IMR-90 (cell line): Measurements from ENCODE around the gene ZNF587. TPM values are rescaled to one million over a fixed set of nuclear protein-coding genes. Genes with fewer than 3 reads are reported as not detected.

ENCODE experiments used
- ATAC-seq: fragments of 200-7000 bp; cut with Tn5 transposase; 2 replicates; pipeline ENCODE4 v1.9.1; 2020; ENCODE audit warnings: low read depth, mild to moderate bottlenecking, moderate library complexity
- BruUV-seq: library from RNA; stranded (reverse); fragments of 400-500 nt; replicated peaks from 2 replicates; lab custom pipeline; 2021; lab: Mats Ljungman, UMichigan
- CTCF ChIA-PET: fragments of 300-600 bp; formaldehyde crosslinking; extraction: SDS; loops from one replicate; lab custom pipeline; 2021; ENCODE audit warnings: antibody characterized with exemption; lab: Yijun Ruan, JAX
- POLR2A ChIA-PET: fragments of 300-600 bp; sonication (Branson Sonifier 250); formaldehyde crosslinking; loops from one replicate; lab custom pipeline; 2022; ENCODE audit warnings: antibody characterized with exemption; ENCODE audit not compliant: unreplicated experiment; lab: Charles Lee
- DNase-seq: peaks from one replicate; pipeline ENCODE4 v3.0.0; 2013
- H2AFZ ChIP-seq: replicated peaks from 2 replicates; pipeline ENCODE3; 2013; ENCODE audit warnings: low read length, mild to moderate bottlenecking; ENCODE audit not compliant: poor library complexity
- H2AK5ac ChIP-seq: 2 replicates; pipeline ENCODE4 v1.6.1; 2013; ENCODE audit warnings: low read depth, low read length, inconsistent platforms
- H2AK9ac ChIP-seq: replicated peaks from 2 replicates; pipeline ENCODE3; 2013; ENCODE audit warnings: mild to moderate bottlenecking, low read depth, low read length, moderate library complexity; ENCODE audit not compliant: poor library complexity
- H2BK120ac ChIP-seq: 2 replicates; pipeline ENCODE4 v1.6.1; 2013; ENCODE audit warnings: low read depth, low read length, inconsistent platforms
- H2BK15ac ChIP-seq: 3 replicates; pipeline ENCODE4 v1.6.1; 2013; ENCODE audit warnings: low read depth, low read length, inconsistent platforms
- H2BK20ac ChIP-seq: 2 replicates; pipeline ENCODE4 v1.6.1; 2013; ENCODE audit warnings: low read depth, mild to moderate bottlenecking, inconsistent platforms, low read length, moderate library complexity
- H2BK5ac ChIP-seq: 2 replicates; pipeline ENCODE4 v1.6.1; 2013; ENCODE audit warnings: mild to moderate bottlenecking, low read depth, low read length, inconsistent platforms; ENCODE audit not compliant: poor library complexity, severe bottlenecking
- H3K14ac ChIP-seq: replicated peaks from 2 replicates; pipeline ENCODE4 v1.6.1; 2013; ENCODE audit warnings: low read depth, low read length, inconsistent platforms
- H3K18ac ChIP-seq: 2 replicates; pipeline ENCODE4 v1.6.1; 2013; ENCODE audit warnings: low read depth, low read length, control low read depth
- H3K23ac ChIP-seq: 2 replicates; pipeline ENCODE4 v1.6.1; 2013; ENCODE audit warnings: low read depth, low read length, inconsistent platforms
- H3K27ac ChIP-seq: 2 replicates; pipeline ENCODE4 v1.5.1; 2013; ENCODE audit warnings: mild to moderate bottlenecking, control low read depth, low read length; ENCODE audit not compliant: insufficient read depth
- H3K27me3 ChIP-seq: 2 replicates; pipeline ENCODE4 v1.6.1; 2013; ENCODE audit warnings: low read length; ENCODE audit not compliant: control insufficient read depth, insufficient read depth
- H3K36me3 ChIP-seq: 2 replicates; pipeline ENCODE4 v1.6.1; 2013; ENCODE audit warnings: low read length, mixed read lengths; ENCODE audit not compliant: control insufficient read depth, insufficient read depth
- H3K4ac ChIP-seq: 2 replicates; pipeline ENCODE4 v1.6.1; 2013; ENCODE audit warnings: low read depth, low read length, inconsistent platforms
- H3K4me1 ChIP-seq: 2 replicates; pipeline ENCODE4 v1.6.1; 2013; ENCODE audit warnings: low read length, mixed read lengths; ENCODE audit not compliant: control insufficient read depth, insufficient read depth
- H3K4me2 ChIP-seq: 2 replicates; pipeline ENCODE4 v1.6.1; 2013; ENCODE audit warnings: low read depth, mild to moderate bottlenecking, control low read depth, low read length, moderate library complexity
- H3K4me3 ChIP-seq: 2 replicates; pipeline ENCODE4 v1.5.1; 2013; ENCODE audit warnings: low read depth, mild to moderate bottlenecking, control low read depth, low read length, moderate library complexity; ENCODE audit not compliant: insufficient read depth
- H3K56ac ChIP-seq: 2 replicates; pipeline ENCODE4 v1.6.1; 2013; ENCODE audit warnings: low read length, inconsistent platforms; ENCODE audit not compliant: insufficient read depth; ENCODE audit errors: extremely low read depth
- H3K79me1 ChIP-seq, 2 experiments: 2 replicates each; pipeline ENCODE4 v1.6.1; 2013; ENCODE audit warnings: low read length in 2 of 2, inconsistent platforms in 1 of 2, low read depth in 1 of 2
- H3K9ac ChIP-seq: 2 replicates; pipeline ENCODE4 v1.6.1; 2013; ENCODE audit warnings: low read depth, low read length, control low read depth
- H3K9me1 ChIP-seq: 2 replicates; pipeline ENCODE4 v1.6.1; 2013; ENCODE audit warnings: low read length, inconsistent platforms; ENCODE audit not compliant: insufficient read depth
- H3K9me3 ChIP-seq: 2 replicates; pipeline ENCODE4 v1.6.1; 2013; ENCODE audit warnings: low read length; ENCODE audit not compliant: control insufficient read depth, insufficient read depth
- H4K20me1 ChIP-seq: 2 replicates; pipeline ENCODE4 v1.6.1; 2013; ENCODE audit warnings: low read length, inconsistent platforms; ENCODE audit not compliant: insufficient read depth
- H4K5ac ChIP-seq: 2 replicates; pipeline ENCODE4 v1.6.1; 2013; ENCODE audit warnings: mild to moderate bottlenecking, low read depth, low read length, control low read depth
- H4K8ac ChIP-seq, 2 experiments: 2 replicates each; pipeline ENCODE4 v1.6.1; 2013; ENCODE audit warnings: low read depth in 2 of 2, low read length in 2 of 2, control low read depth in 1 of 2, inconsistent platforms in 1 of 2
- H4K91ac ChIP-seq: 2 replicates; pipeline ENCODE4 v1.6.1; 2013; ENCODE audit warnings: low read depth, low read length, inconsistent platforms; ENCODE audit not compliant: insufficient read depth
- BHLHE40 ChIP-seq: fragments of 150-350 bp; IDR thresholded peaks from 2 replicates; pipeline ENCODE4 v1.6.1; 2016; ENCODE audit warnings: mild to moderate bottlenecking, low read depth, low read length
- CEBPB ChIP-seq: IDR thresholded peaks from 2 replicates; pipeline ENCODE4 v1.6.1; 2012; ENCODE audit warnings: low read depth, low read length, improper control_type of control experiment
- CHD1 ChIP-seq: IDR thresholded peaks from 2 replicates; pipeline ENCODE4 v1.6.1; 2012; ENCODE audit warnings: low read depth, low read length, improper control_type of control experiment
- ELK1 ChIP-seq: fragments of 150-350 bp; IDR thresholded peaks from 2 replicates; pipeline ENCODE4 v1.6.1; 2016; ENCODE audit warnings: low read depth, mild to moderate bottlenecking, low read length, moderate library complexity, borderline replicate concordance
- FOS ChIP-seq: fragments of 150-350 bp; IDR thresholded peaks from 2 replicates; pipeline ENCODE4 v1.6.1; 2016; ENCODE audit warnings: low read depth, low read length
- MAFK ChIP-seq: IDR thresholded peaks from 2 replicates; pipeline ENCODE4 v1.6.1; 2012; ENCODE audit warnings: low read depth, low read length, improper control_type of control experiment
- MAZ ChIP-seq: IDR thresholded peaks from 2 replicates; pipeline ENCODE4 v1.6.1; 2012; ENCODE audit warnings: low read depth, mild to moderate bottlenecking, low read length, improper control_type of control experiment, moderate library complexity, borderline replicate concordance
- MXI1 ChIP-seq: IDR thresholded peaks from 2 replicates; pipeline ENCODE4 v1.6.1; 2012; ENCODE audit warnings: low read depth, mild to moderate bottlenecking, low read length, moderate library complexity, borderline replicate concordance
- NFE2L2 ChIP-seq: fragments of 150-350 bp; IDR thresholded peaks from 2 replicates; pipeline ENCODE4 v1.6.1; 2016; ENCODE audit warnings: low read depth, mild to moderate bottlenecking, low read length
- POLR2A ChIP-seq: IDR thresholded peaks from 2 replicates; pipeline ENCODE4 v1.6.1; 2012; ENCODE audit warnings: mild to moderate bottlenecking, low read depth, low read length
- RAD21 ChIP-seq: IDR thresholded peaks from 2 replicates; pipeline ENCODE4 v1.6.1; 2012; ENCODE audit warnings: low read length, improper control_type of control experiment
- RCOR1 ChIP-seq: IDR thresholded peaks from 2 replicates; pipeline ENCODE4 v1.6.1; 2012; ENCODE audit warnings: mild to moderate bottlenecking, low read length, improper control_type of control experiment; ENCODE audit not compliant: insufficient replicate concordance
- RFX5 ChIP-seq: IDR thresholded peaks from 2 replicates; pipeline ENCODE4 v1.8.0; 2012; ENCODE audit warnings: low read depth, mild to moderate bottlenecking, low read length, moderate library complexity
- SMC3 ChIP-seq: fragments of 150-350 bp; IDR thresholded peaks from 2 replicates; pipeline ENCODE4 v1.6.1; 2016; ENCODE audit warnings: low read depth, mild to moderate bottlenecking, antibody characterized with exemption, low read length, moderate library complexity
- WGBS, 2 experiments: methylation state at CpG; one replicate each; pipeline versions ENCODE4 v1.1.5 to v1.1.7; 2013; ENCODE audit warnings: missing lambda C conversion rate in 2 of 2; ENCODE audit not compliant: insufficient read length in 1 of 2; ENCODE audit errors: extremely low coverage in 2 of 2; 5-methylcytosine and 5-hydroxymethylcytosine counted together
- dilution Hi-C: fragments of 300-500 bp; cut with HindIII; formaldehyde crosslinking; loops from one replicate; pipeline ENCODE4 v1.14.3; 2018; ENCODE audit warnings: low sequenced_read_pairs; ENCODE audit not compliant: unreplicated experiment
- in situ Hi-C: fragments of 300-500 bp; cut with MboI; formaldehyde crosslinking; loops from 3 replicates; pipeline ENCODE4 v1.14.3; 2019; ENCODE audit warnings: low sequenced_read_pairs, inconsistent platforms, mixed read lengths
- intact Hi-C: fragments of 100-400 bp; cut with micrococcal nuclease; formaldehyde crosslinking; loops from 2 replicates; pipeline ENCODE4 v1.10.0; 2022
- polyA plus RNA-seq, 3 experiments: library from polyadenylated mRNA; depleted of rRNA; stranded (reverse); fragments of >200 nt; gene quantifications; 2 replicates each; pipeline ENCODE4 v1.2.3, GENCODE V29; 2012; ENCODE audit warnings: low replicate concordance in 1 of 3
- total RNA-seq: library from RNA; depleted of rRNA; stranded (reverse); fragments of >200 nt; gene quantifications from 2 replicates; pipeline ENCODE4 v1.2.3, GENCODE V29; 2012
- TF ChIP-seq, protein P1 (sequence below): conservative IDR thresholded peaks from 2 replicates; pipeline ENCODE4 v1.5.1; 2012; ENCODE audit warnings: mild to moderate bottlenecking, low read depth, low read length, improper control_type of control experiment
- TF ChIP-seq, protein P2 (sequence below): fragments of 150-350 bp; IDR thresholded peaks from 2 replicates; pipeline ENCODE4 v1.6.1; 2017; ENCODE audit warnings: mild to moderate bottlenecking, antibody characterized with exemption, low read length, low read depth

ZNF587 gene
- total and polyA plus RNA-seq, 2 of the 4 experiments (the other 2 are of a cell fraction), result 14.0 to 43.7 TPM

- intact Hi-C loops (no loop called here), dilution Hi-C loops (no loop called here), in situ Hi-C loops (no loop called here)
- no TSS peak for BruUV-seq
- Histone ChIP-seq H4K20me1 (no peaks in the 10 kb centered on the region; the same call in 1 of the 2 replicates), H3K14ac (no peak overlapping the region), H3K4ac (no peak overlapping the region), H4K91ac (no peak overlapping the region), H3K9me1 (peaks cover 4% of the 10 kb centered on the region), H3K27ac (no peak overlapping the region), H2BK20ac (no peak overlapping the region), H2BK15ac (no peak overlapping the region), H3K23ac (no peak overlapping the region), H3K56ac (no peak overlapping the region), H3K4me2 (no peak overlapping the region), H4K8ac (no peak overlapping the region), H3K9me3 (no peaks in the 10 kb centered on the region), H2BK5ac (no peak overlapping the region), H2BK120ac (no peak overlapping the region), H3K27me3 (no peaks in the 10 kb centered on the region), H3K4me3 (no peak overlapping the region), H3K4me1 (peaks cover 5% of the 10 kb centered on the region), H3K79me1 (peaks cover 12 to 65% of the 10 kb centered on the region in 2 experiments; a peak in 3 of 4 replicates), H3K18ac (no peak overlapping the region), H2AFZ (no peak overlapping the region), H4K5ac (no peak overlapping the region), H2AK9ac (no peak overlapping the region), H3K36me3 (peaks cover 6% of the 10 kb centered on the region; the same call in 1 of the 2 replicates), H3K9ac (no peak overlapping the region), H2AK5ac (no peak overlapping the region)
- WGBS, 2 experiments, result no CpG with 5 or more reads among the region's 7 CpGs
- DNase-seq (no peak), ATAC-seq (no peak)
- ChIA-PET POLR2A (no interaction called here), CTCF (no interaction called here)
- TF ChIP-seq, protein P1, sequence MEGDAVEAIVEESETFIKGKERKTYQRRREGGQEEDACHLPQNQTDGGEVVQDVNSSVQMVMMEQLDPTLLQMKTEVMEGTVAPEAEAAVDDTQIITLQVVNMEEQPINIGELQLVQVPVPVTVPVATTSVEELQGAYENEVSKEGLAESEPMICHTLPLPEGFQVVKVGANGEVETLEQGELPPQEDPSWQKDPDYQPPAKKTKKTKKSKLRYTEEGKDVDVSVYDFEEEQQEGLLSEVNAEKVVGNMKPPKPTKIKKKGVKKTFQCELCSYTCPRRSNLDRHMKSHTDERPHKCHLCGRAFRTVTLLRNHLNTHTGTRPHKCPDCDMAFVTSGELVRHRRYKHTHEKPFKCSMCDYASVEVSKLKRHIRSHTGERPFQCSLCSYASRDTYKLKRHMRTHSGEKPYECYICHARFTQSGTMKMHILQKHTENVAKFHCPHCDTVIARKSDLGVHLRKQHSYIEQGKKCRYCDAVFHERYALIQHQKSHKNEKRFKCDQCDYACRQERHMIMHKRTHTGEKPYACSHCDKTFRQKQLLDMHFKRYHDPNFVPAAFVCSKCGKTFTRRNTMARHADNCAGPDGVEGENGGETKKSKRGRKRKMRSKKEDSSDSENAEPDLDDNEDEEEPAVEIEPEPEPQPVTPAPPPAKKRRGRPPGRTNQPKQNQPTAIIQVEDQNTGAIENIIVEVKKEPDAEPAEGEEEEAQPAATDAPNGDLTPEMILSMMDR, result no peak
- TF ChIP-seq RFX5 (no peak), FOS (no peak), POLR2A (no peak), SMC3 (no peak), NFE2L2 (no peak), MXI1 (no peak), RAD21 (no peak), CHD1 (no peak), BHLHE40 (no peak), ELK1 (no peak), MAZ (no peak), RCOR1 (no peak), MAFK (no peak), CEBPB (no peak)
- TF ChIP-seq, protein P2, sequence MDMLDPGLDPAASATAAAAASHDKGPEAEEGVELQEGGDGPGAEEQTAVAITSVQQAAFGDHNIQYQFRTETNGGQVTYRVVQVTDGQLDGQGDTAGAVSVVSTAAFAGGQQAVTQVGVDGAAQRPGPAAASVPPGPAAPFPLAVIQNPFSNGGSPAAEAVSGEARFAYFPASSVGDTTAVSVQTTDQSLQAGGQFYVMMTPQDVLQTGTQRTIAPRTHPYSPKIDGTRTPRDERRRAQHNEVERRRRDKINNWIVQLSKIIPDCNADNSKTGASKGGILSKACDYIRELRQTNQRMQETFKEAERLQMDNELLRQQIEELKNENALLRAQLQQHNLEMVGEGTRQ, result no peak
These were observed 33.0 kb upstream of the ZNF587 start for GRCh38 chr19:57816652-57817051.
